Kidney (tissue), 14 donors: ENCODE data around the gene DLG2. TPM values are rescaled to one million over a fixed set of nuclear protein-coding genes. Genes with fewer than 3 reads are reported as not detected.

Experiments
- DNase-seq, 5 donors: peaks; one replicate each; pipeline ENCODE4 v3.0.0-alpha.2; 2013 to 2020
- FAIRE-seq: peaks from 2 replicates; lab custom pipeline; 2012; peaks lifted over from hg19 to GRCh38; lab: Jason Lieb, UNC
- H3K27ac ChIP-seq, 2 donors: one replicate each; pipeline ENCODE4 v1.7.0; 2013; ENCODE audit warnings: low read depth in 2 of 2, low read length in 2 of 2, inconsistent platforms in 1 of 2
- H3K27me3 ChIP-seq: one replicate; pipeline ENCODE4 v1.7.1; 2013; ENCODE audit warnings: low read length, inconsistent platforms; ENCODE audit not compliant: control insufficient read depth, insufficient read depth
- H3K36me3 ChIP-seq, 3 donors: one replicate each; pipeline versions ENCODE4 v1.7.0 to v1.7.1; 2013; ENCODE audit warnings: low read length in 3 of 3, control low read depth in 1 of 3, inconsistent platforms in 1 of 3; ENCODE audit not compliant: insufficient read depth in 3 of 3, control insufficient read depth in 2 of 3
- H3K4me1 ChIP-seq, 3 donors: one replicate each; pipeline versions ENCODE4 v1.7.0 to v1.7.1; 2013; ENCODE audit warnings: low read length in 3 of 3, inconsistent platforms in 1 of 3, low read depth in 1 of 3; ENCODE audit not compliant: control insufficient read depth in 2 of 3, insufficient read depth in 2 of 3
- H3K4me3 ChIP-seq, 3 donors: one replicate each; pipeline versions ENCODE4 v1.7.0 to v1.8.1; 2013; ENCODE audit warnings: low read length in 3 of 3, control low read depth in 1 of 3, inconsistent platforms in 1 of 3
- H3K9ac ChIP-seq, 3 donors: one replicate each; pipeline versions ENCODE4 v1.7.0 to v1.7.1; 2013; ENCODE audit warnings: low read length in 3 of 3, control low read depth in 1 of 3, inconsistent platforms in 1 of 3
- H3K9me3 ChIP-seq, 3 donors: one replicate each; pipeline versions ENCODE4 v1.7.0 to v1.7.1; 2013; ENCODE audit warnings: low read length in 3 of 3, control low read depth in 1 of 3, inconsistent platforms in 1 of 3; ENCODE audit not compliant: control insufficient read depth in 2 of 3, insufficient read depth in 1 of 3
- intact Hi-C: fragments of 100-400 bp; cut with DNase I; formaldehyde crosslinking; loops from one replicate; pipeline ENCODE4 v1.11.1; 2022
- polyA plus RNA-seq: library from polyadenylated mRNA; stranded (reverse); fragments of 350-450 nt; fragmentation: Illumina TruSeq; extraction: RNeasy Lipid Tissue Mini Kit (QIAGEN cat#74804); gene quantifications from one replicate; pipeline ENCODE4 v1.2.3, GENCODE V29; 2014; ENCODE audit warnings: low read depth, low replicate concordance; ENCODE audit not compliant: insufficient read depth
- total RNA-seq: library from RNA; stranded (reverse); fragmentation: NEBNext Ultra II Directional; extraction: Animal tissue kit (Norgen Biotek cat#: 25700); gene quantifications from one replicate; pipeline ENCODE4 v1.2.1, GENCODE V29; 2021
- TF ChIP-seq, protein P1 (sequence below): IDR thresholded peaks from 3 replicates; pipeline ENCODE4 v1.5.1; 2012; ENCODE audit warnings: mild to moderate bottlenecking, moderate library complexity, borderline replicate concordance; ENCODE audit not compliant: insufficient read depth; ENCODE audit errors: extremely low read depth
- donor health status: control.
- donor health status: control.
- donor health status: control.
- donor health status: control.
- donor health status: control.
- donor health status: DM: yes; HTN: yes; CAD: no.
- donor health status: Normal renal cell carcinoma (clear cell type).

Gene DLG2
- total and polyA plus RNA-seq, 2 donors from 2014 or later = 2.9 to 7.2 TPM

DNA sequence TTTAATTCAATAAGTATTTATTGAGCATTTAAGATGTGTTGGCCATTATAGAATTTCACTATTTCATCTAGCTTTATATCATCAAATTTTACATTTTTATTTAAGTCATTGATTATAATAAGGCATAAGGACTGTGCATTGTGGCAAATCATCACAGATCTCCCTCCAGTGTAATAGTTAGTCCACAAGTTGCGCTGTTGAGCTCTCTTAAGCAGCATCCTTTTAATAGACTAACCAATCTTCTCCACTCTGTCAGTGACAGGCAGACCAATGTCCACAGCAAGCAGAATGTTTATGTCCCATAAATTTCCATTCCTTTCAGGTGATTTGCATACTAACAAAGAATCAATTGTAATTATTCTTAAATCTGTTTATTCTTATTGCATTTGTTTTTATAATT is 1745.7 kb downstream of the DLG2 start:
- H3K4me1 ChIP-seq = no peaks in the 10 kb centered on the region
- intact Hi-C loops = no loop called here
- no peak overlapping the region for H3K4me3 ChIP-seq
- H3K9me3 ChIP-seq = no peaks in the 10 kb centered on the region
- H3K27me3 ChIP-seq = no peaks in the 10 kb centered on the region
- H3K27ac ChIP-seq = no peak overlapping the region
- DNase-seq (peak in 1 of 5 donors; percentile 4), FAIRE-seq (no peak)
- H3K9ac ChIP-seq = no peak overlapping the region
- TF ChIP-seq, protein P1, sequence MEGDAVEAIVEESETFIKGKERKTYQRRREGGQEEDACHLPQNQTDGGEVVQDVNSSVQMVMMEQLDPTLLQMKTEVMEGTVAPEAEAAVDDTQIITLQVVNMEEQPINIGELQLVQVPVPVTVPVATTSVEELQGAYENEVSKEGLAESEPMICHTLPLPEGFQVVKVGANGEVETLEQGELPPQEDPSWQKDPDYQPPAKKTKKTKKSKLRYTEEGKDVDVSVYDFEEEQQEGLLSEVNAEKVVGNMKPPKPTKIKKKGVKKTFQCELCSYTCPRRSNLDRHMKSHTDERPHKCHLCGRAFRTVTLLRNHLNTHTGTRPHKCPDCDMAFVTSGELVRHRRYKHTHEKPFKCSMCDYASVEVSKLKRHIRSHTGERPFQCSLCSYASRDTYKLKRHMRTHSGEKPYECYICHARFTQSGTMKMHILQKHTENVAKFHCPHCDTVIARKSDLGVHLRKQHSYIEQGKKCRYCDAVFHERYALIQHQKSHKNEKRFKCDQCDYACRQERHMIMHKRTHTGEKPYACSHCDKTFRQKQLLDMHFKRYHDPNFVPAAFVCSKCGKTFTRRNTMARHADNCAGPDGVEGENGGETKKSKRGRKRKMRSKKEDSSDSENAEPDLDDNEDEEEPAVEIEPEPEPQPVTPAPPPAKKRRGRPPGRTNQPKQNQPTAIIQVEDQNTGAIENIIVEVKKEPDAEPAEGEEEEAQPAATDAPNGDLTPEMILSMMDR = no peak
- H3K36me3 ChIP-seq = no peaks in the 10 kb centered on the region

DNA sequence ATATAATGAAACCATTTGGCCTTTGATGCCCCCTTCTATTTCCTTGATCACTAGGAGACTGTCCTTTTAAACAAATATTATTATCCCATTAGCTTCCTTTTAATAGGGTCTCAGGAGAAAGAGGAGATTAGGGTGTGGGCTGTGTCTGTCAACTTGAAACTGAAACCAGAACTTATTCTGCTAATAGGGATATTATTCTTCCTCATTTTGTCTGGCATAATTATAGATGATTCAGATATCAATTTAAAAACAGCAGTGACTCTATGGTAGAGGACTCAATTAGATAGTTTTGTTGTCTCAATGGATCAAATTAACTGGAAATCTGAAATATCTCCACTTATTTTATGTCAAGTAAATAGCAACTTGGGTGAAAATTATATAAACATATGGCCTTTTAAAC is 1756.1 kb downstream of the DLG2 start:
- no peak overlapping the region for H3K9ac ChIP-seq
- no peak overlapping the region for H3K27ac ChIP-seq
- intact Hi-C loops = no loop called here

DNA sequence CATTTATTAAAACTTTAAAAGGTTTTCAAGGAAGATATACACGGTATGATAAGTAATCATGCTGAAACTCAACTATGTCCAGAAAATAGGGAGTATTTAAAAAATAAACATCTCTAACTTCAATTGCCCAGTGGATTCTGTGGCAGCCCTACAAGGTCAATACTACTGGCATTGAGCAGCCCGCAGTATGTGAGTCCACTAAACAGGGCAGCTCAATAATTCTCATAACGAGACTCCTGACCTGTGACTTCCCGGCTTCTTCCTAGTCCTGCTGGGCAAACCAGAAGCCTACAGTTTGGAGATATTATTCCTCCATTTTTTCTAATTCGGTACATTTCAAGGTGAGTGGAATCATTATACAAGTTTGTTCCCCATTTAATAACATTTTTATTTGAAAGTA is 1760.5 kb downstream of the DLG2 start:
- H3K36me3 ChIP-seq = no peaks in the 10 kb centered on the region
- TF ChIP-seq, protein P1 = no peak
- H3K4me1 ChIP-seq = no peaks in the 10 kb centered on the region
- DNase-seq (no peak), FAIRE-seq (no peak)
- no peaks in the 10 kb centered on the region for H3K27me3 ChIP-seq
- H3K27ac ChIP-seq = no peak overlapping the region
- intact Hi-C loops = no loop called here
- no peaks in the 10 kb centered on the region for H3K9me3 ChIP-seq
- no peak overlapping the region for H3K4me3 ChIP-seq
- H3K9ac ChIP-seq = no peak overlapping the region

More for the DNA sequence above, 1756.1 kb downstream of the DLG2 start:
- no peak for DNase-seq
- TF ChIP-seq, protein P1 = no peak
- Histone ChIP-seq H3K36me3 (no peaks in the 10 kb centered on the region), H3K4me1 (no peaks in the 10 kb centered on the region), H3K4me3 (no peak overlapping the region), H3K27me3 (no peaks in the 10 kb centered on the region), H3K9me3 (no peaks in the 10 kb centered on the region)
- no peak for FAIRE-seq
